Stomach (tissue), 4 donors: ENCODE measurements around the gene SEC22B.
"Not testable (repeated sequence)": the region's sequence is repeated elsewhere in the genome, so short reads cannot be mapped to it uniquely, and the experiment has no call there.

ENCODE experiments used
- POLR2A ChIP-seq, 4 donors: fragments of 450-650 bp; IDR thresholded peaks; one replicate each; pipeline ENCODE4 v1.6.1; 2016; ENCODE audit warnings: antibody characterized with exemption in 4 of 4, control low read depth in 2 of 4, mild to moderate bottlenecking in 1 of 4, moderate library complexity in 1 of 4
- POLR2AphosphoS5 ChIP-seq, 3 donors: sonication (generic); formaldehyde crosslinking; IDR thresholded peaks; one replicate each; pipeline ENCODE4 v1.6.1; 2016; ENCODE audit warnings: antibody characterized with exemption in 3 of 3
- TF ChIP-seq, protein P1 (sequence below), 7 experiments: fragments of 450-650 bp in 4 of 7; fragments of 200-600 bp in 3 of 7; sonication (generic) in 3 of 7; IDR thresholded peaks; one replicate each; pipeline ENCODE4 v1.5.1; 2016 to 2019; ENCODE audit warnings: antibody characterized with exemption in 7 of 7, control low read depth in 2 of 7, mild to moderate bottlenecking in 1 of 7

DNA sequence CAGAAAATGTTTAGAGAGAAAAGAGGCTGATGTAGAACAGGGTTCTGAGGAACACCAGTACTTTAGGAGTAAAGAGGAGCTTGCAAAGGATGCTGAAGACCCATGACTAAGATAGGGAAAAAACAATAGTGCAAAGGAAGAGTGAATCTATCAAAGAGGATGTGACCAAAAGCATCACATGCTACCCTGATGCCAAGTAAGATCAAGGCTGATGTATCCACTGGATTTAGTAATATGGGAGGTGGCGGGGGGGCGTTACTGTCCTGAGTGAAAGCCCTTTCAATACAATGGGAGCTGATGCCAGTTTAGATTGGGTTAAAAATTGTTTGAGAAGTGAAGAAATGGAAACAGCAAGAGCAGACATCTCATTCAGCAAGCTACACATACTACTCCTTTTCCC lies 32.2 kb downstream of the SEC22B start:
- TF ChIP-seq, protein P1, sequence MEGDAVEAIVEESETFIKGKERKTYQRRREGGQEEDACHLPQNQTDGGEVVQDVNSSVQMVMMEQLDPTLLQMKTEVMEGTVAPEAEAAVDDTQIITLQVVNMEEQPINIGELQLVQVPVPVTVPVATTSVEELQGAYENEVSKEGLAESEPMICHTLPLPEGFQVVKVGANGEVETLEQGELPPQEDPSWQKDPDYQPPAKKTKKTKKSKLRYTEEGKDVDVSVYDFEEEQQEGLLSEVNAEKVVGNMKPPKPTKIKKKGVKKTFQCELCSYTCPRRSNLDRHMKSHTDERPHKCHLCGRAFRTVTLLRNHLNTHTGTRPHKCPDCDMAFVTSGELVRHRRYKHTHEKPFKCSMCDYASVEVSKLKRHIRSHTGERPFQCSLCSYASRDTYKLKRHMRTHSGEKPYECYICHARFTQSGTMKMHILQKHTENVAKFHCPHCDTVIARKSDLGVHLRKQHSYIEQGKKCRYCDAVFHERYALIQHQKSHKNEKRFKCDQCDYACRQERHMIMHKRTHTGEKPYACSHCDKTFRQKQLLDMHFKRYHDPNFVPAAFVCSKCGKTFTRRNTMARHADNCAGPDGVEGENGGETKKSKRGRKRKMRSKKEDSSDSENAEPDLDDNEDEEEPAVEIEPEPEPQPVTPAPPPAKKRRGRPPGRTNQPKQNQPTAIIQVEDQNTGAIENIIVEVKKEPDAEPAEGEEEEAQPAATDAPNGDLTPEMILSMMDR (IDR thresholded peaks at IDR 0.05), result not testable (repeated sequence)
- TF ChIP-seq POLR2A, POLR2AphosphoS5 (IDR thresholded peaks at IDR 0.05): not testable (repeated sequence)
